ENCODE measurements around the gene C10orf90. TPM values are rescaled to one million over a fixed set of nuclear protein-coding genes. Genes with fewer than 3 reads are reported as not detected.

C10orf90 gene
- total RNA-seq, 2 experiments from 2014 or later: not detected

- H3K27me3 Mint-ChIP-seq: no peaks in the 10 kb centered on the region
- Histone ChIP-seq H3K27me3 (ENCODE audit: control insufficient read depth in 1 of 2, insufficient read depth in 2 of 2, low read length in 2 of 2) (no peaks in the 10 kb centered on the region), H3K9me3 (ENCODE audit: control insufficient read depth in 1 of 2, insufficient read depth in 1 of 2, low read length in 2 of 2) (peaks cover 0 to 10% of the 10 kb centered on the region in 2 experiments), H3K4me3 (ENCODE audit: low read length) (no peak overlapping the region), H3K27ac (ENCODE audit: low read depth in 1 of 2, low read length in 2 of 2) (no peak overlapping the region), H3K4me1 (ENCODE audit: insufficient read depth, low read length) (peaks cover 4% of the 10 kb centered on the region), H3K36me3 (ENCODE audit: insufficient read depth, low read length) (no peaks in the 10 kb centered on the region)
- no peak for DNase-seq
- no peak overlapping the region for H3K4me3 Mint-ChIP-seq
- H3K4me1 Mint-ChIP-seq (ENCODE audit: low read depth): no peaks in the 10 kb centered on the region
- ChIA-PET CTCF (no interaction called here), POLR2A (no interaction called here)
- H3K27ac Mint-ChIP-seq: no peak overlapping the region
- intact Hi-C loops (cut with DNase I, micrococcal nuclease): no loop called here
- no peak for ATAC-seq (ENCODE audit: poor library complexity)
- H3K9me3 Mint-ChIP-seq: peaks cover 2% of the 10 kb centered on the region
- H3K36me3 Mint-ChIP-seq (ENCODE audit: low read depth): no peaks in the 10 kb centered on the region
- TF ChIP-seq, protein P1, sequence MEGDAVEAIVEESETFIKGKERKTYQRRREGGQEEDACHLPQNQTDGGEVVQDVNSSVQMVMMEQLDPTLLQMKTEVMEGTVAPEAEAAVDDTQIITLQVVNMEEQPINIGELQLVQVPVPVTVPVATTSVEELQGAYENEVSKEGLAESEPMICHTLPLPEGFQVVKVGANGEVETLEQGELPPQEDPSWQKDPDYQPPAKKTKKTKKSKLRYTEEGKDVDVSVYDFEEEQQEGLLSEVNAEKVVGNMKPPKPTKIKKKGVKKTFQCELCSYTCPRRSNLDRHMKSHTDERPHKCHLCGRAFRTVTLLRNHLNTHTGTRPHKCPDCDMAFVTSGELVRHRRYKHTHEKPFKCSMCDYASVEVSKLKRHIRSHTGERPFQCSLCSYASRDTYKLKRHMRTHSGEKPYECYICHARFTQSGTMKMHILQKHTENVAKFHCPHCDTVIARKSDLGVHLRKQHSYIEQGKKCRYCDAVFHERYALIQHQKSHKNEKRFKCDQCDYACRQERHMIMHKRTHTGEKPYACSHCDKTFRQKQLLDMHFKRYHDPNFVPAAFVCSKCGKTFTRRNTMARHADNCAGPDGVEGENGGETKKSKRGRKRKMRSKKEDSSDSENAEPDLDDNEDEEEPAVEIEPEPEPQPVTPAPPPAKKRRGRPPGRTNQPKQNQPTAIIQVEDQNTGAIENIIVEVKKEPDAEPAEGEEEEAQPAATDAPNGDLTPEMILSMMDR (IDR thresholded peaks at IDR 0.05): no peak
Measured at GRCh38 chr10:126397156-126397555, 273.3 kb downstream of the C10orf90 start.

- CTCF ChIA-PET: no interaction called here
- H3K36me3 ChIP-seq (ENCODE audit: insufficient read depth, low read length): no peaks in the 10 kb centered on the region
- no peak overlapping the region for H3K4me3 ChIP-seq (ENCODE audit: low read length)
- H3K4me1 ChIP-seq (ENCODE audit: insufficient read depth, low read length): peaks cover 12% of the 10 kb centered on the region
- no peak for ATAC-seq (ENCODE audit: poor library complexity)
- peaks cover 9% of the 10 kb centered on the region for H3K27me3 Mint-ChIP-seq
- POLR2A ChIA-PET: no interaction called here
- no peak overlapping the region for H3K4me3 Mint-ChIP-seq
- H3K27ac ChIP-seq (ENCODE audit: low read depth in 1 of 2, low read length in 2 of 2): no peak overlapping the region
- H3K9me3 ChIP-seq (ENCODE audit: control insufficient read depth in 1 of 2, insufficient read depth in 1 of 2, low read length in 2 of 2): peaks cover 0 to 10% of the 10 kb centered on the region in 2 experiments
- no peaks in the 10 kb centered on the region for H3K27me3 ChIP-seq (ENCODE audit: control insufficient read depth in 1 of 2, insufficient read depth in 2 of 2, low read length in 2 of 2)
- TF ChIP-seq, protein P1 (IDR thresholded peaks at IDR 0.05): no peak
- no peaks in the 10 kb centered on the region for H3K36me3 Mint-ChIP-seq (ENCODE audit: low read depth)
- no peak for DNase-seq
- H3K27ac Mint-ChIP-seq: no peak overlapping the region
- intact Hi-C loops (cut with DNase I, micrococcal nuclease): no loop called here
- H3K4me1 Mint-ChIP-seq (ENCODE audit: low read depth): no peaks in the 10 kb centered on the region
- H3K9me3 Mint-ChIP-seq: peaks cover 2% of the 10 kb centered on the region
Measured at GRCh38 chr10:126394948-126395347, 275.5 kb downstream of the C10orf90 start.

DNA sequence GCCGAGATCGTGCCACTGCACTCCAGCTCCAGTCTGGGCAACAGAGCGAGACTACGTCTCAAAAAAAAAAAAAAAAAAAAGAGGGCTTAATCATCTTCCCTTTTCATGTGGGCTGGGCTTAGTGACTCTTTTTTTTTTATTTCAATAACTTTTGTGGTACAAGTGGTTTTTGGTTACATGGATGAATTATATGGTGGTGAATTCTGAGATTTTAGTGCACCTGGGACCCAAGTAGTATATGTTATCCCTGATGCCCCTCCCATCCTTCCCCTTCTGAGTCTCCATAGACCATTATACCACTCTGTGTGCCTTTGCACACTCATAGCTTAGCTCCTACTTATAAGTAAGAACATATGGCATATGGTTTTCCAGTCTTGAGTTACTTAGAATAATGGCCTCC is 277.4 kb downstream of the C10orf90 start:
- Histone ChIP-seq H3K4me1 (ENCODE audit: insufficient read depth, low read length) (peaks cover 14% of the 10 kb centered on the region), H3K36me3 (ENCODE audit: insufficient read depth, low read length) (no peaks in the 10 kb centered on the region), H3K27ac (ENCODE audit: low read depth in 1 of 2, low read length in 2 of 2) (no peak overlapping the region), H3K27me3 (ENCODE audit: control insufficient read depth in 1 of 2, insufficient read depth in 2 of 2, low read length in 2 of 2) (peaks cover 5% of the 10 kb centered on the region in 2 experiments), H3K9me3 (ENCODE audit: control insufficient read depth in 1 of 2, insufficient read depth in 1 of 2, low read length in 2 of 2) (peaks cover 0 to 24% of the 10 kb centered on the region in 2 experiments), H3K4me3 (ENCODE audit: low read length) (no peak overlapping the region)
- no peak for ATAC-seq (ENCODE audit: poor library complexity)
- Mint-ChIP-seq H3K9me3 (peaks cover 2% of the 10 kb centered on the region), H3K36me3 (ENCODE audit: low read depth) (no peaks in the 10 kb centered on the region), H3K4me1 (ENCODE audit: low read depth) (no peaks in the 10 kb centered on the region), H3K27ac (no peak overlapping the region), H3K27me3 (peaks cover 20% of the 10 kb centered on the region), H3K4me3 (no peak overlapping the region)
- TF ChIP-seq, protein P1 (IDR thresholded peaks at IDR 0.05): no peak
- intact Hi-C loops (cut with DNase I, micrococcal nuclease): no loop called here
- peak in 1 of 14 experiments; percentile 8 for DNase-seq
- CTCF ChIA-PET: no interaction called here
- POLR2A ChIA-PET: interaction anchor here (0.7 kb wide), 1 partner anchor 76 kb away, joined by 3 read pairs; no protein-coding TSS in a partner anchor
